Suppressor macrophage treated with lipopolysaccharide for 1 hour (primary cell): ENCODE measurements around the gene SMAD3.
A peak's percentile ranks its signal among the peaks of the same experiment; 100 is the strongest.

Source experiments
- DNase-seq, 3 donors: peaks; one replicate each; pipeline ENCODE4 v3.0.0-alpha.2; 2020 to 2022

The SMAD3 gene

GRCh38 chr15:67097930-67098740 is 32.7 kb downstream of the SMAD3 start:
- DNase-seq: no peak

- DNase-seq: peak; percentile 68 to 80 (median 78)
Measured at GRCh38 chr15:67098768-67099282, 33.4 kb downstream of the SMAD3 start.

- no peak for DNase-seq
Measured at GRCh38 chr15:67100124-67100791, 34.9 kb downstream of the SMAD3 start.

- peak in 2 of 3 donors; percentile 54 for DNase-seq
Measured at GRCh38 chr15:67100801-67101581, 35.6 kb downstream of the SMAD3 start.

- peak; percentile 34 to 75 (median 75) for DNase-seq
Measured at GRCh38 chr15:67101911-67102598, 36.7 kb downstream of the SMAD3 start.

GRCh38 chr15:67102599-67102929 is 37.2 kb downstream of the SMAD3 start:
- no peak for DNase-seq

- no peak for DNase-seq
Measured at GRCh38 chr15:67103021-67103420, 37.6 kb downstream of the SMAD3 start.

- DNase-seq: no peak
Measured at GRCh38 chr15:67103432-67103831, 38.0 kb downstream of the SMAD3 start.

- DNase-seq: no peak
Measured at GRCh38 chr15:67103869-67104268, 38.5 kb downstream of the SMAD3 start.

GRCh38 chr15:67104510-67104909 is 39.1 kb downstream of the SMAD3 start:
- DNase-seq: no peak

- DNase-seq: peak; percentile 35 to 66 (median 61)
Measured at GRCh38 chr15:67105065-67105951, 39.9 kb downstream of the SMAD3 start.

GRCh38 chr15:67105991-67106763 is 40.8 kb downstream of the SMAD3 start:
- DNase-seq: no peak

GRCh38 chr15:67106764-67107013 is 41.3 kb downstream of the SMAD3 start:
- DNase-seq: no peak

GRCh38 chr15:67107014-67107812 is 41.8 kb downstream of the SMAD3 start:
- peak; percentile 66 to 91 (median 85) for DNase-seq

GRCh38 chr15:67108122-67108961 is 42.9 kb downstream of the SMAD3 start:
- DNase-seq: peak in 2 of 3 donors; percentile 33 to 59

GRCh38 chr15:67109141-67110034 is 44.0 kb downstream of the SMAD3 start:
- peak; percentile 93 to 95 (median 94) for DNase-seq

GRCh38 chr15:67110361-67110781 is 45.0 kb downstream of the SMAD3 start:
- no peak for DNase-seq
